ENCODE measurements around the gene MACO1.
"Not testable (repeated sequence)": the region's sequence is repeated elsewhere in the genome, so short reads cannot be mapped to it uniquely, and the experiment has no call there.

DNA sequence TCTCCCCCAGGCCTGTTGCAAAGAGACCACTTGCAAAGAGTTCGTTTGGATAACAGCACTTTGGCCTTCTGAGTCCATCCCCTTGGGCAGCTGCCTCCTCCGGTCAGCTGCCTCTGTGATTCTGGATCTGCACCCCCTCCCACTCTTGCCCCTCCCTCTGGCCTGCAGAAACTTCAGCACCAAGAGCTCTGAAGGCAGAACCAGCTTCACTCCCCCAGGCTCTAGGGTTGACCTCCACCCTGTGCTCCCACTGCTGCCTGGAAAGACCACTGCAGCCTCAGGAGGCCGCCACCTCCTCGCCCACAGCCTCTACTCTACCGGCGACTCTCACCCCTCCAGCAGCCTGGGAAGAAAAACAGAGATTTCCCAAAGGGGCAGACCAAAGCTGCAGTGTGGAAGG, 16.5 kb upstream of the MACO1 start:
- not testable (repeated sequence) for TF ChIP-seq TAF1 (IDR thresholded peaks at IDR 0.05; ENCODE audit: borderline replicate concordance, low read depth, low read length); POLR2AphosphoS5 (IDR thresholded peaks at IDR 0.05; ENCODE audit: low read depth, low read length)

Measured in GM12892 (cell line).